ENCODE measurements around the gene RNF31. TPM values are rescaled to one million over a fixed set of nuclear protein-coding genes. Genes with fewer than 3 reads are reported as not detected.

The RNF31 gene
- total RNA-seq, 1 experiment from 2014 or later, result 75.0 TPM

- H3K4me3 ChIP-seq (ENCODE audit: insufficient read depth, low read depth, low read length), result no peak overlapping the region
- DNase-seq, result no peak
- H3K36me3 ChIP-seq (replicated peaks; ENCODE audit: control insufficient read depth, insufficient read depth, low read length), result peaks cover 34% of the 10 kb centered on the region
- H3K27me3 ChIP-seq (ENCODE audit: control insufficient read depth, insufficient read depth, low read length), result no peaks in the 10 kb centered on the region
These were observed 39.7 kb downstream of the RNF31 start for GRCh38 chr14:24186831-24187538.

- Histone ChIP-seq H3K27me3 (ENCODE audit: control insufficient read depth, insufficient read depth, low read length) (no peaks in the 10 kb centered on the region), H3K36me3 (replicated peaks; ENCODE audit: control insufficient read depth, insufficient read depth, low read length) (peaks cover 32% of the 10 kb centered on the region), H3K4me3 (ENCODE audit: insufficient read depth, low read depth, low read length) (no peak overlapping the region)
- DNase-seq, result no peak
These were observed 40.2 kb downstream of the RNF31 start for GRCh38 chr14:24187539-24187915.

GRCh38 chr14:24188251-24189058, 41.2 kb downstream of the RNF31 start, which contains the start of gene IPO4:
Gene IPO4 (minus strand): TSS chr14:24188816. CDS start chr14:24188787, 29 bp downstream.
- Histone ChIP-seq H3K27me3 (ENCODE audit: control insufficient read depth, insufficient read depth, low read length) (no peaks in the 10 kb centered on the region), H3K4me3 (ENCODE audit: insufficient read depth, low read depth, low read length) (peak within 1 kb of the TSS; percentile 88), H3K36me3 (replicated peaks; ENCODE audit: control insufficient read depth, insufficient read depth, low read length) (peaks cover 31% of the 10 kb centered on the region)
- DNase-seq, result peak; percentile 99

- no peak overlapping the region for H3K4me3 ChIP-seq (ENCODE audit: insufficient read depth, low read depth, low read length)
These were observed 41.7 kb downstream of the RNF31 start for GRCh38 chr14:24189059-24189375.

GRCh38 chr14:24189460-24189859, 42.2 kb downstream of the RNF31 start:
- Histone ChIP-seq H3K36me3 (replicated peaks; ENCODE audit: control insufficient read depth, insufficient read depth, low read length) (peaks cover 29% of the 10 kb centered on the region), H3K27me3 (ENCODE audit: control insufficient read depth, insufficient read depth, low read length) (no peaks in the 10 kb centered on the region), H3K4me3 (ENCODE audit: insufficient read depth, low read depth, low read length) (no peak overlapping the region)
- no peak for DNase-seq

More at GRCh38 chr14:24189059-24189375, 41.7 kb downstream of the RNF31 start:
- no peak for DNase-seq
- Histone ChIP-seq H3K27me3 (ENCODE audit: control insufficient read depth, insufficient read depth, low read length) (no peaks in the 10 kb centered on the region), H3K36me3 (replicated peaks; ENCODE audit: control insufficient read depth, insufficient read depth, low read length) (peaks cover 30% of the 10 kb centered on the region)

GRCh38 chr14:24190416-24190815, 43.1 kb downstream of the RNF31 start:
- H3K36me3 ChIP-seq (replicated peaks; ENCODE audit: control insufficient read depth, insufficient read depth, low read length), result peaks cover 19% of the 10 kb centered on the region
- DNase-seq, result no peak
- no peak overlapping the region for H3K4me3 ChIP-seq (ENCODE audit: insufficient read depth, low read depth, low read length)
- H3K27me3 ChIP-seq (ENCODE audit: control insufficient read depth, insufficient read depth, low read length), result no peaks in the 10 kb centered on the region

GRCh38 chr14:24192933-24193332, 45.6 kb downstream of the RNF31 start:
- H3K4me3 ChIP-seq (ENCODE audit: insufficient read depth, low read depth, low read length), result no peak overlapping the region
- peaks cover 1% of the 10 kb centered on the region; the same call in 1 of the 2 replicates for H3K36me3 ChIP-seq (replicated peaks; ENCODE audit: control insufficient read depth, insufficient read depth, low read length)
- no peaks in the 10 kb centered on the region for H3K27me3 ChIP-seq (ENCODE audit: control insufficient read depth, insufficient read depth, low read length)
- DNase-seq, result no peak

GRCh38 chr14:24194186-24194872, 47.0 kb downstream of the RNF31 start:
- no peaks in the 10 kb centered on the region for H3K27me3 ChIP-seq (ENCODE audit: control insufficient read depth, insufficient read depth, low read length)
- H3K4me3 ChIP-seq (ENCODE audit: insufficient read depth, low read depth, low read length), result peak overlapping the region; percentile 88
- no peak for DNase-seq
- peaks cover 1% of the 10 kb centered on the region; the same call in 1 of the 2 replicates for H3K36me3 ChIP-seq (replicated peaks; ENCODE audit: control insufficient read depth, insufficient read depth, low read length)

GRCh38 chr14:24194873-24195185, 47.5 kb downstream of the RNF31 start:
- Histone ChIP-seq H3K27me3 (ENCODE audit: control insufficient read depth, insufficient read depth, low read length) (no peaks in the 10 kb centered on the region), H3K36me3 (replicated peaks; ENCODE audit: control insufficient read depth, insufficient read depth, low read length) (peaks cover 1% of the 10 kb centered on the region; the same call in 1 of the 2 replicates), H3K4me3 (ENCODE audit: insufficient read depth, low read depth, low read length) (peak overlapping the region; percentile 88)
- DNase-seq, result no peak

GRCh38 chr14:24195186-24196070, 48.1 kb downstream of the RNF31 start, which contains the start of gene TM9SF1:
Gene TM9SF1 (minus strand): TSS chr14:24195441. CDS start chr14:24195019, 422 bp downstream.
- H3K4me3 ChIP-seq (ENCODE audit: insufficient read depth, low read depth, low read length), result peak within 1 kb of the TSS; percentile 88
- H3K36me3 ChIP-seq (replicated peaks; ENCODE audit: control insufficient read depth, insufficient read depth, low read length), result peaks cover 1% of the 10 kb centered on the region; the same call in 1 of the 2 replicates
- DNase-seq, result peak; percentile 97
- no peaks in the 10 kb centered on the region for H3K27me3 ChIP-seq (ENCODE audit: control insufficient read depth, insufficient read depth, low read length)

GRCh38 chr14:24196071-24197055, 49.1 kb downstream of the RNF31 start:
- peak; percentile 56 for DNase-seq
- Histone ChIP-seq H3K36me3 (replicated peaks; ENCODE audit: control insufficient read depth, insufficient read depth, low read length) (peaks cover 1% of the 10 kb centered on the region), H3K27me3 (ENCODE audit: control insufficient read depth, insufficient read depth, low read length) (no peaks in the 10 kb centered on the region), H3K4me3 (ENCODE audit: insufficient read depth, low read depth, low read length) (peak overlapping the region; percentile 88)

GRCh38 chr14:24197056-24197450, 49.8 kb downstream of the RNF31 start:
- no peaks in the 10 kb centered on the region for H3K27me3 ChIP-seq (ENCODE audit: control insufficient read depth, insufficient read depth, low read length)
- no peak for DNase-seq
- peaks cover 1% of the 10 kb centered on the region for H3K36me3 ChIP-seq (replicated peaks; ENCODE audit: control insufficient read depth, insufficient read depth, low read length)
- no peak overlapping the region for H3K4me3 ChIP-seq (ENCODE audit: insufficient read depth, low read depth, low read length)

All from H7 (cell line).